Left lung (tissue), 10 donors: Measurements from ENCODE around the gene GLIS1. TPM values are rescaled to one million over a fixed set of nuclear protein-coding genes. Genes with fewer than 3 reads are reported as not detected.

Source experiments
- ATAC-seq: fragments of 200-7000 bp; cut with Tn5 transposase; one replicate; pipeline ENCODE4 v1.9.1; 2020; ENCODE audit warnings: moderate library complexity
- DNase-seq, 4 donors: peaks; one replicate each; pipeline ENCODE4 v3.0.0-alpha.2; 2013 to 2020
- H3K27ac ChIP-seq, 2 donors: fragments of 200-600 bp; sonication (generic) in 1 of 2; one replicate each; pipeline versions ENCODE4 v1.5.0 to v1.8.0; 2020 to 2021
- H3K27me3 ChIP-seq, 2 donors: fragments of 200-600 bp; sonication (generic) in 1 of 2; one replicate each; pipeline versions ENCODE4 v1.5.0 to v1.8.0; 2020 to 2021
- H3K36me3 ChIP-seq, 2 donors: fragments of 200-600 bp; sonication (generic) in 1 of 2; one replicate each; pipeline versions ENCODE4 v1.5.0 to v1.8.0; 2020 to 2021
- H3K4me1 ChIP-seq, 2 donors: fragments of 200-600 bp; one replicate each; pipeline ENCODE4 v1.8.0; 2021
- H3K4me3 ChIP-seq, 2 donors: fragments of 200-600 bp; sonication (generic) in 1 of 2; one replicate each; pipeline versions ENCODE4 v1.5.0 to v1.8.0; 2020 to 2021; ENCODE audit warnings: mild to moderate bottlenecking in 1 of 2
- H3K9me3 ChIP-seq, 2 donors: fragments of 200-600 bp; sonication (generic) in 1 of 2; one replicate each; pipeline versions ENCODE4 v1.5.0 to v1.8.0; 2020 to 2021
- CTCF ChIP-seq, 2 donors: fragments of 200-600 bp; sonication (generic) in 1 of 2; IDR thresholded peaks; one replicate each; pipeline versions ENCODE4 v1.5.0 to v1.8.0; 2021; ENCODE audit warnings: antibody characterized with exemption in 2 of 2
- intact Hi-C, 2 donors: fragments of 100-400 bp; cut with DNase I; formaldehyde crosslinking; loops; one replicate each; pipeline versions ENCODE4 v1.11.2 to v1.14.2; 2022
- polyA plus RNA-seq, 6 donors: library from polyadenylated mRNA; unstranded; fragments of 120-200 nt; gene quantifications; one replicate each; pipeline ENCODE4 v1.2.1, GENCODE V29; 2013; ENCODE audit not compliant: insufficient read length in 6 of 6
- total RNA-seq, 2 donors: library from RNA; stranded (reverse); fragmentation: NEBNext Ultra II Directional; extraction: Animal tissue kit (Norgen Biotek cat#: 25700); gene quantifications; one replicate each; pipeline ENCODE4 v1.2.1, GENCODE V29; 2021
- donor health status: DM: no; HTN: yes; CAD: no.
- donor health status: DM: no; HTN: no; CAD: no.

The GLIS1 gene
- total and polyA plus RNA-seq, 8 donors, result 0.06 to 0.16 (median 0.12) TPM; not detected in 4

GRCh38 chr1:53728702-53729455 is 10.1 kb downstream of the GLIS1 start:
- no peaks in the 10 kb centered on the region for H3K4me1 ChIP-seq
- no peak overlapping the region for H3K4me3 ChIP-seq
- no peak for TF ChIP-seq CTCF (IDR thresholded peaks at IDR 0.05)
- no peak for DNase-seq
- H3K27me3 ChIP-seq, result peaks cover 0 to 15% of the 10 kb centered on the region in 2 donors
- H3K36me3 ChIP-seq, result no peaks in the 10 kb centered on the region
- H3K27ac ChIP-seq, result no peak overlapping the region
- ATAC-seq, result no peak
- intact Hi-C loops, result no loop called here
- H3K9me3 ChIP-seq, result no peaks in the 10 kb centered on the region

GRCh38 chr1:53728196-53728595 is 10.8 kb downstream of the GLIS1 start:
- H3K4me3 ChIP-seq, result no peak overlapping the region
- TF ChIP-seq CTCF (IDR thresholded peaks at IDR 0.05), result no peak
- no peak overlapping the region for H3K27ac ChIP-seq
- ATAC-seq (no peak), DNase-seq (no peak)
- intact Hi-C loops, result no loop called here
- H3K27me3 ChIP-seq, result peaks cover 0 to 11% of the 10 kb centered on the region in 2 donors
- H3K9me3 ChIP-seq, result no peaks in the 10 kb centered on the region
- no peaks in the 10 kb centered on the region for H3K36me3 ChIP-seq
- H3K4me1 ChIP-seq, result no peaks in the 10 kb centered on the region

GRCh38 chr1:53727461-53728092 is 11.4 kb downstream of the GLIS1 start:
- Histone ChIP-seq H3K27ac (no peak overlapping the region), H3K9me3 (no peaks in the 10 kb centered on the region), H3K4me1 (no peaks in the 10 kb centered on the region), H3K4me3 (no peak overlapping the region), H3K27me3 (peaks cover 0 to 7% of the 10 kb centered on the region in 2 donors), H3K36me3 (no peaks in the 10 kb centered on the region)
- ATAC-seq (no peak), DNase-seq (no peak)
- no peak for TF ChIP-seq CTCF (IDR thresholded peaks at IDR 0.05)
- intact Hi-C loops, result no loop called here

GRCh38 chr1:53726009-53726600 is 12.9 kb downstream of the GLIS1 start:
- ATAC-seq (no peak), DNase-seq (no peak)
- intact Hi-C loops, result no loop called here
- Histone ChIP-seq H3K4me1 (no peaks in the 10 kb centered on the region), H3K27me3 (peaks cover 0 to 4% of the 10 kb centered on the region in 2 donors), H3K36me3 (no peaks in the 10 kb centered on the region), H3K4me3 (no peak overlapping the region), H3K27ac (no peak overlapping the region), H3K9me3 (no peaks in the 10 kb centered on the region)
- no peak for TF ChIP-seq CTCF (IDR thresholded peaks at IDR 0.05)

- Histone ChIP-seq H3K9me3 (no peaks in the 10 kb centered on the region), H3K4me3 (no peak overlapping the region), H3K27ac (no peak overlapping the region), H3K36me3 (no peaks in the 10 kb centered on the region), H3K27me3 (no peaks in the 10 kb centered on the region), H3K4me1 (no peaks in the 10 kb centered on the region)
- TF ChIP-seq CTCF (IDR thresholded peaks at IDR 0.05), result no peak
- intact Hi-C loops, result no loop called here
- DNase-seq (no peak), ATAC-seq (no peak)
Measured at GRCh38 chr1:53725238-53725689, 13.7 kb downstream of the GLIS1 start.
